ENCODE measurements around the gene SLBP.

The SLBP gene

GRCh38 chr4:1740021-1740545, 28.0 kb upstream of the SLBP start:
- no peak for TF ChIP-seq CTCF (IDR thresholded peaks at IDR 0.05)

- no peak for TF ChIP-seq CTCF (IDR thresholded peaks at IDR 0.05)
Observed at GRCh38 chr4:1739358-1739757, 27.2 kb upstream of the SLBP start.

GRCh38 chr4:1738410-1738809, 26.3 kb upstream of the SLBP start:
- TF ChIP-seq CTCF (IDR thresholded peaks at IDR 0.05): no peak

- no peak for TF ChIP-seq CTCF (IDR thresholded peaks at IDR 0.05)
Observed at GRCh38 chr4:1737666-1738065, 25.5 kb upstream of the SLBP start.

- TF ChIP-seq CTCF (IDR thresholded peaks at IDR 0.05): no peak
Observed at GRCh38 chr4:1736812-1737211, 24.7 kb upstream of the SLBP start.

GRCh38 chr4:1735215-1735614, 23.1 kb upstream of the SLBP start:
- no peak for TF ChIP-seq CTCF (IDR thresholded peaks at IDR 0.05)

- TF ChIP-seq CTCF (IDR thresholded peaks at IDR 0.05): no peak
Observed at GRCh38 chr4:1732911-1733310, 20.8 kb upstream of the SLBP start.

- TF ChIP-seq CTCF (IDR thresholded peaks at IDR 0.05): no peak
Observed at GRCh38 chr4:1731180-1731579, 19.1 kb upstream of the SLBP start.
